ENCODE measurements around the gene SUPT20H. TPM values are rescaled to one million over a fixed set of nuclear protein-coding genes. Genes with fewer than 3 reads are reported as not detected.

SUPT20H gene
- total and polyA plus RNA-seq, 2 of the 13 experiments (the other 11 are each of a cell fraction or from before 2014, with no cell fraction given) = 35.0 to 63.6 TPM

GRCh38 chr13:36999054-36999714, 60.3 kb downstream of the SUPT20H start, which contains the start of gene ALG5 (continued):
- TF ChIP-seq NFAT5 (CRISPR knock-in tag; IDR thresholded peaks at IDR 0.05) (peak; percentile 77; the same call in 1 of the 2 replicates), EP300 (IDR thresholded peaks at IDR 0.05; ENCODE audit: low read depth in 2 of 2, low read length in 2 of 2) (0 out of 4 replicates have a peak, but pooled peaks of 1 of the 2 experiments have one; percentile 21), EP300 (CRISPR knock-in tag; IDR thresholded peaks at IDR 0.05; ENCODE audit: borderline replicate concordance) (no peak), DRAP1 (CRISPR knock-in tag; IDR thresholded peaks at IDR 0.05) (peak; percentile 41; the same call in 1 of the 2 replicates), ZNF264 (CRISPR knock-in tag; IDR thresholded peaks at IDR 0.05) (no peak), TAF1 (CRISPR knock-in tag; IDR thresholded peaks at IDR 0.05) (peak; percentile 93), ZNF317 (CRISPR knock-in tag; IDR thresholded peaks at IDR 0.05) (no peak; the same call in 1 of the 2 replicates), ZBTB10 (CRISPR knock-in tag; IDR thresholded peaks at IDR 0.05; ENCODE audit: borderline replicate concordance) (peak; percentile 41; the same call in 1 of the 2 replicates), RBFOX2 (IDR thresholded peaks at IDR 0.05; ENCODE audit: low read depth, low read length) (peak; percentile 98), ZNF749 (CRISPR knock-in tag; IDR thresholded peaks at IDR 0.05; ENCODE audit: borderline replicate concordance) (peak; percentile 45; the same call in 1 of the 2 replicates), ASH2L (IDR thresholded peaks at IDR 0.05; ENCODE audit: insufficient read length, low read depth, low read length) (peak; percentile 79), ZBTB1 (CRISPR knock-in tag; IDR thresholded peaks at IDR 0.05; ENCODE audit: borderline replicate concordance) (no peak), ZC3H13 (CRISPR knock-in tag; IDR thresholded peaks at IDR 0.05) (peak; percentile 31), ETV6 (CRISPR knock-in tag; conservative IDR thresholded peaks at IDR 0.05) (peak; percentile 84), SMARCE1 (IDR thresholded peaks at IDR 0.05; ENCODE audit: borderline replicate concordance) (no peak), IRX3 (CRISPR knock-in tag; IDR thresholded peaks at IDR 0.05; ENCODE audit: borderline replicate concordance, low read depth) (no peak), RFXANK (CRISPR knock-in tag; IDR thresholded peaks at IDR 0.05) (peak; percentile 61; the same call in 1 of the 2 replicates), ZNF790 (CRISPR knock-in tag; IDR thresholded peaks at IDR 0.05; ENCODE audit: borderline replicate concordance) (peak; percentile 43; the same call in 1 of the 2 replicates), RCOR2 (CRISPR knock-in tag; IDR thresholded peaks at IDR 0.05) (no peak), ZNF883 (CRISPR knock-in tag; IDR thresholded peaks at IDR 0.05; ENCODE audit: not compliant biosample characterization) (no peak), ZMAT5 (CRISPR knock-in tag; IDR thresholded peaks at IDR 0.05; ENCODE audit: borderline replicate concordance, low read depth) (no peak)
